Cerebellar cortex (tissue), 1 donor: ENCODE data around the gene RAB6B.
A peak's percentile ranks its signal among the peaks of the same experiment; 100 is the strongest.

Source experiments
- DNase-seq: peaks from one replicate; pipeline ENCODE4 v3.0.0-alpha.2; 2015; ENCODE audit warnings: low spot score

The RAB6B gene

GRCh38 chr3:133894353-133895207 lies 1.1 kb downstream of the RAB6B start:
- no peak for DNase-seq

- peak; percentile 37 for DNase-seq
Observed at GRCh38 chr3:133893683-133894352, 1.9 kb downstream of the RAB6B start.

- peak; percentile 37 for DNase-seq
Observed at GRCh38 chr3:133892541-133893231, 3.0 kb downstream of the RAB6B start.

GRCh38 chr3:133891662-133892378 lies 3.9 kb downstream of the RAB6B start:
- DNase-seq: no peak

- DNase-seq: no peak
Observed at GRCh38 chr3:133890972-133891644, 4.6 kb downstream of the RAB6B start.

- DNase-seq: no peak
Observed at GRCh38 chr3:133890037-133890436, 5.6 kb downstream of the RAB6B start.

GRCh38 chr3:133888726-133889340 lies 6.8 kb downstream of the RAB6B start:
- no peak for DNase-seq

- no peak for DNase-seq
Observed at GRCh38 chr3:133887803-133888703, 7.6 kb downstream of the RAB6B start.

GRCh38 chr3:133887074-133887802 lies 8.4 kb downstream of the RAB6B start:
- DNase-seq: no peak

GRCh38 chr3:133886031-133886722 lies 9.5 kb downstream of the RAB6B start:
- DNase-seq: no peak

- DNase-seq: no peak
Observed at GRCh38 chr3:133884887-133885711, 10.6 kb downstream of the RAB6B start.

GRCh38 chr3:133884054-133884886 lies 11.4 kb downstream of the RAB6B start:
- no peak for DNase-seq

GRCh38 chr3:133883641-133884040 lies 12.0 kb downstream of the RAB6B start:
- DNase-seq: no peak

GRCh38 chr3:133882986-133883586 lies 12.6 kb downstream of the RAB6B start:
- no peak for DNase-seq

GRCh38 chr3:133881939-133882825 lies 13.5 kb downstream of the RAB6B start:
- DNase-seq: no peak
